Heart left ventricle (tissue), 13 donors: ENCODE measurements around the gene TRIM8.

Experiments used
- POLR2A ChIP-seq, 2 donors: fragments of 450-650 bp; IDR thresholded peaks; one replicate each; pipeline ENCODE4 v1.6.1; 2017; ENCODE audit warnings: antibody characterized with exemption in 2 of 2, mild to moderate bottlenecking in 2 of 2, moderate library complexity in 2 of 2
- TF ChIP-seq, protein P1 (sequence below), 12 donors: fragments of 200-600 bp; sonication (generic) in 4 of 12; IDR thresholded peaks; one replicate each; pipeline versions ENCODE4 v1.5.0 to v1.8.0; 2018 to 2022; ENCODE audit warnings: antibody characterized with exemption in 12 of 12, mild to moderate bottlenecking in 5 of 12
- donor health status: ischemic (EF 13 %, LVEDD 7.1; RV severe dilation, severe dysfunction).
- donor health status: DM: no; HTN: yes; CAD: no.
- donor health status: DM: no; HTN: no; CAD: no.
- donor health status: ischemic (EF 25% LVEDD 6.9; RV normal size, moderate dysfunction).
- donor health status: ischemic (EF 25% LVEDD 5.7; RV mildly dilated, moderate dysfunction).
- donor health status: ischemic (EF 35%, LVEDD 5.7; RV mildly dilated, moderate dysfunction).
- donor health status: nonischemic (EF 11% LVEDD 7.7; RV severe dilation, severe dysfunction).
- donor health status: DM: yes; HTN: yes; CAD: no.
- donor health status: PGD.
- donor health status: ischemic (EF 29% LVEDD 5.4; RV normal size, mild dysfunction).
- donor health status: nonischemic (EF 23%, LVEDD 6.1; RV moderate dilation, normal function).

DNA sequence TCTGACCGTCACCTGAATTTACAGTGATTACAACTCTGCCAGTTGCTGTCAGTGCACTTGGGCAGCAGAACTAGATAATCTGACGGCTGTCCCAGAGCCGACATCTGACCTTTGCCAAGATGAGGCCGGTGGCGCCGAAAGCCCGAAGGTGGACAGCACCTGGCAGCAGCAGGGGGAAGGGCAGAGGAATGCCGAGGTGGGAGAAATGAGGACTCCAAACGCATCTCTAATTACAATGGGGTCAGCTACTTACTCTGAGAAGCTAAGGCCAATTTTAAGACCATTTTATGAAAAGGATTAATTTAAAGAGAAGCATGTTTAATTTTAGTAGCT is 33.8 kb downstream of the TRIM8 start:
- TF ChIP-seq, protein P1, sequence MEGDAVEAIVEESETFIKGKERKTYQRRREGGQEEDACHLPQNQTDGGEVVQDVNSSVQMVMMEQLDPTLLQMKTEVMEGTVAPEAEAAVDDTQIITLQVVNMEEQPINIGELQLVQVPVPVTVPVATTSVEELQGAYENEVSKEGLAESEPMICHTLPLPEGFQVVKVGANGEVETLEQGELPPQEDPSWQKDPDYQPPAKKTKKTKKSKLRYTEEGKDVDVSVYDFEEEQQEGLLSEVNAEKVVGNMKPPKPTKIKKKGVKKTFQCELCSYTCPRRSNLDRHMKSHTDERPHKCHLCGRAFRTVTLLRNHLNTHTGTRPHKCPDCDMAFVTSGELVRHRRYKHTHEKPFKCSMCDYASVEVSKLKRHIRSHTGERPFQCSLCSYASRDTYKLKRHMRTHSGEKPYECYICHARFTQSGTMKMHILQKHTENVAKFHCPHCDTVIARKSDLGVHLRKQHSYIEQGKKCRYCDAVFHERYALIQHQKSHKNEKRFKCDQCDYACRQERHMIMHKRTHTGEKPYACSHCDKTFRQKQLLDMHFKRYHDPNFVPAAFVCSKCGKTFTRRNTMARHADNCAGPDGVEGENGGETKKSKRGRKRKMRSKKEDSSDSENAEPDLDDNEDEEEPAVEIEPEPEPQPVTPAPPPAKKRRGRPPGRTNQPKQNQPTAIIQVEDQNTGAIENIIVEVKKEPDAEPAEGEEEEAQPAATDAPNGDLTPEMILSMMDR (IDR thresholded peaks at IDR 0.05): no peak
- no peak for TF ChIP-seq POLR2A (IDR thresholded peaks at IDR 0.05)
